Epidermal melanocyte (primary cell): ENCODE results near the gene TNFRSF13B.
"Not testable (repeated sequence)": the region's sequence is repeated elsewhere in the genome, so short reads cannot be mapped to it uniquely, and the experiment has no call there.

Experiments used
- DNase-seq: peaks from one replicate; pipeline ENCODE4 v3.0.0; 2011; ENCODE audit warnings: low spot score; ENCODE audit not compliant: insufficient read length

TNFRSF13B gene

GRCh38 chr17:16971458-16972338 is at the start of gene TNFRSF13B:
Gene TNFRSF13B, minus strand, starts transcription at chr17:16972118. Its CDS starts 43 bp downstream, at chr17:16972075.
- no peak for DNase-seq

DNA sequence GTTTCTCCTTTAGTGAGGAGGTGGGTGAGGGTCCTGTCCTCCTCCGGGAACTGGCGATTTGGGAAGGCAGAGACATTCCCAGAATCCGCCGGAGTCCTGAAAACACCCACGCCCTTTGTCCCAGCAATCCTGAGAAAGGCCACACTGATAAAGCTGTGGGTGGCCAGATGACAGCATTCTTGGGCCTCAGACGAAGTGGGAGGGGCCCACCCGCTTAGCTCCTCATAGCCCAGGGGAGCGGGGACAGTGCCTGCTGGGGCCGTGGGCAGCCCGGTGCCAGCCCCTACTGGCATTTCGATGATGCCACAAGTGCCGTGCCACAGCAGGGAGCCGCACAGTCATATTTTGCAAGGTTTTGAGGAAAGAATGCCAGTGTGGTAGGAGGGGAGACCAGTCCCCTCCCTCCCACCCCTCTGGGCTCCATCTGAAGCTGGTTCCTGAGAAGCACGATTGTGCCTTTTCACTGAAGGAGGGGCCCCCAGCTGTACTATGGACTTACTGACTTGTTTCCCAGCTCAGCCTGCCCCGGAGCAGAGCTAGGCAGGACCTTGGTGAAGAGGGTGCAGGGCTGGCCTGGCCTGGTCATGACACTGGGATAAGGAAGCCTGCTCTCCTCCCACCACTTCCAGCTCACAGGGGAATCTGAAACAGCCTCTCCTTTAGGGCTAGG is 49.4 kb upstream of the TNFRSF13B start:
- no peak for DNase-seq

- DNase-seq, result no peak
Observed at GRCh38 chr17:17020821-17021193, 48.9 kb upstream of the TNFRSF13B start.

- no peak for DNase-seq
Observed at GRCh38 chr17:17019891-17020456, 48.1 kb upstream of the TNFRSF13B start.

DNA sequence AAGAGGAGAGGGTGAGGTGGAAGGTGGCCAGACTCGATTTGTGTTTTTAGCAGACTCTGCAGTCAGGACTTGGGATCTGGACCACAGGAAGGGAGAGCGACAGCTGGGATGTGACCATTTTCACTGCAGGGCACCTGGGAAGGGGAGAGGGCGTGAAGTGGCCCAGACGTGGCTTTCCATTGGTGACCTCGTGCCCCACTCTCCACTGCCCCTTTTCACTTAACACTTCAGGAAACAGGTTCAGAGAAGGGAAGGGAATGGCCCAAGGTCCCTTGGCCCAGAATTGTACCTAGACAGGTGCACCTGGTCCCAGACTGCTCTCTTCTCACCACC is 47.5 kb upstream of the TNFRSF13B start:
- no peak for DNase-seq

DNA sequence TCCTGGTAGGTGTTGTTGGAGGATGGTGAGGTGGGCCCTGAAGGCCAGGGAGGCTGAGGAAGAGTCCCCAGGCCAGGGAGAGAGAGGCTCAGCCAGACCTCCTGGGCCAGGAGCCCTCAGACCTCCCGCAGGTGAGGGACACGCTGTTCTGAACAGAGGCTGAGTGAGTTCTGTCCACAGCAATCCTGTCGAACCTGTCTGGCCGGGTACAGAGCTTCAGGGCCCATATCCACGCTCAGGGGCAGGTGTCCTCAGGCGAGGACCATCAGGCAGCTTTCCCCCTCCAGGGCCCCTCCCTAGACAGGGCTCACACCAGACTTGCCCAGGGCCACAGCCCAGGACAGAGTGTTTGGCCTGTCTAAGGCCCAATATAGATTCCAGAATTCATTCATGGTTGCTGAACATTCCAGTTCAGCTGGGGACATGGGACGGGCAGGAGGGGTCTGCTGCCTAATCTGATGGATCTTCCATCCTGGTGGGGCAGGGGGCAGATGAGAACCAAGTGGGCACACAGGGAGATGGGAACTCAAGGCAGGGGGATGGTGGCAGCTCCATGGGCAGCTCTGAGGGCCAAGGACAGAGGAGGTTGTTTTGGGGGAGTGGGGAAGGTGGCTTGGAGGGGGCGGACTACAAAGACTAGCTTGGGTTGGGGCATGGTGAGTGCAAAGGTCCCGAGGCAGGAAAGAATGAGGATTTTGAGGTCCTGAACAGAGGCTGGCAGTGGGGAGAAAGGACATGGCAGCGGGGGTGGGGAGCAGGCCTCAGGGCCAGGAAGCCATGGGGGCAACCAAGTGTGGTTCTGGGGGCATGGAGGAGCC is 46.9 kb upstream of the TNFRSF13B start:
- DNase-seq, result no peak

- DNase-seq, result no peak
Observed at GRCh38 chr17:17018021-17018441, 46.1 kb upstream of the TNFRSF13B start.

DNA sequence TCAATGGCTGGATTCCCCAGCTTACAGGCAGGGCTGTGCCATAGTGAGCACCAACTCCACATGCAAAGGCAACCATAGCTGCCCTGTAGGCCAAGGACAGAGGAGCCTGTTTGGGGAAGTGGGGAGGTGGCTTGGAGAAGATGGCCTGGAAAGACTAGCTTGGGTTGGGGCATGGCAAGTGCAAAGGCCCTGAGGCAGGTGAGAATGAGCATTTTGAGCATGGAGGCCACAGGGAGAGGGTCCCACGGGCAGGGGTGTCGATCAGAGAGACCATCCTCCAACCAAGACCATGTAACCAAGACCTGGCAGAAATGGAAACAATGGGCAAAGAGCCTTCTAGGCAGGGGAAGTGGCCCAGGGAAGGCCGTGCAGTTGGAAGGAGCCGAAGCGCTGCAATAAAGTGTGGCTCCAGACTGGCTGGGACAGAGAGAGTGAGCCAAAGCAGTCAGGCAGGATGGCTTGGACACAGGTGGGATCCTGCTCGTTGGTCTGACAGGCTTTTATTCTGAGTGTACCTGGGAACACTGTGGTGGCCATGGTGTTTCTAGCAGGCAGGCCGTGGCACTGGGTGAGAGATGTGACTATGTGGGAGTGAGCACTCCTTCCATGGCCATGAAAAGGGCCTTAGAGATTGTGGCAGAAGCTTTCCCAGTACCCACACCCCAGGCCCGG is 45.6 kb upstream of the TNFRSF13B start:
- DNase-seq, result no peak

- not testable (repeated sequence) for DNase-seq
Observed at GRCh38 chr17:17016199-17017197, 44.6 kb upstream of the TNFRSF13B start.

DNA sequence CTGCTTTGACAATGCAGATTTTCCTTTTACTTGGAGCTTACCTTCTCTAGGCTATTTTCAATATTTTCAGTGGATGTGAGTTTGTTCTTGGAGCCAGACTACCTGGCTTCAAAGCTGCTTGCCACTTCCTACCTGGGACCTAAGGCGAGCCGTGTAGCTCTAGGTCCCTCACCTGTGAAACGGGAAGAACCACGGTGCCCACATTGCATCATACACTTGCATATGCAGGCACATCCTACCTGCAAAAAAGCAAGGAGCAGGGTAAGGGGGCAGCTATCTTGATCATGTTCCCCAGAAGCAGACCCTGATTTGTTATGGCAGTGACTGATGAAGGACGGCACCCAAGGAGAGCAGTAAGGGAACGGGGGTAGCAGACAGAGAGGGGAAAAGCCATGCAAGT is 43.3 kb upstream of the TNFRSF13B start:
- no peak for DNase-seq

GRCh38 chr17:17014748-17015124 is 42.8 kb upstream of the TNFRSF13B start:
- not testable (repeated sequence) for DNase-seq

DNA sequence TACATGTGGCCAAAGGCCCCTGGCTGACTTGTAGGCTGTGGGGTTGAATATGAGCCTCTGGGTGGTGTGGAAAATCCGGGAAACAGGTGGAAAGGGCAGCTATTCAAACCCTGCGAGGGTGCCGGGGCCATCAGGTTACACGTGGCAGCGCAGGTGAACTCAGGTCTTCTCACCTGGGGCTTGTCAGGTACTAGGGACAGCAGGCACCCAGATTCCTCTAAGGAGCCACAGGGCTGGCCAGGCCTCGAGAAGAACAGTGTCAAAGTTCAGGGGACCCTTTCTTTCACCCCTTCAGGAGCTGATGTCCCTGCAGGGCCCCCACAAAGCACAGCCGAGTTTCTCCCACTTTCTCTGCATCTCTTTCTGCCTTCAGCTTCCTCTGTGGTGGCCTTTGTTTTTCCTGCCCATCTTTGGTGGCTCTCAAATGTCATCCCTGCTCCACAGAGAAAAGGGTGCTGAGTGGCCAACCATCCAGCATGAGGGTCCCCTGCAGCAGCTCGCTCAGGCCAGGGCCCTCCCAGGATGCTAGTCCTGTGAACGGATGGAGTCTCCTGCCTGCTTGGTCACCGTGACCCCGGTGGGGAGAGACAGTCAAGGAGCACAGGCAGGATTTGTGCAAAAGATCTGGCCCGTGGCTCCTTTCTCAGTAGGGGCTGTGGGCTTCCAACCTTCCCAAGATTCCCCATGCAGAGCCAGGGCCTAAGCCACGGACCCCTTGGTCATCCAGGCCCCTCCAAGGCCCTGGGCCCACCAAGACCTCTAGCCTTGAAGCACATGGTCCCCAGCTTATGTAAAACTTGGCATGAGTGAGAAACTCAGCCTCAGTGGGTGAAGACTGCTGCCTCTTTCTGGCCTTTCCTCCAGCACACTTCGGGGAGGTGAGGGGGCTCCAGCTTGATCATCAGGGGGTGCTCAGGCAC is 42.2 kb upstream of the TNFRSF13B start:
- DNase-seq, result not testable (repeated sequence)

DNA sequence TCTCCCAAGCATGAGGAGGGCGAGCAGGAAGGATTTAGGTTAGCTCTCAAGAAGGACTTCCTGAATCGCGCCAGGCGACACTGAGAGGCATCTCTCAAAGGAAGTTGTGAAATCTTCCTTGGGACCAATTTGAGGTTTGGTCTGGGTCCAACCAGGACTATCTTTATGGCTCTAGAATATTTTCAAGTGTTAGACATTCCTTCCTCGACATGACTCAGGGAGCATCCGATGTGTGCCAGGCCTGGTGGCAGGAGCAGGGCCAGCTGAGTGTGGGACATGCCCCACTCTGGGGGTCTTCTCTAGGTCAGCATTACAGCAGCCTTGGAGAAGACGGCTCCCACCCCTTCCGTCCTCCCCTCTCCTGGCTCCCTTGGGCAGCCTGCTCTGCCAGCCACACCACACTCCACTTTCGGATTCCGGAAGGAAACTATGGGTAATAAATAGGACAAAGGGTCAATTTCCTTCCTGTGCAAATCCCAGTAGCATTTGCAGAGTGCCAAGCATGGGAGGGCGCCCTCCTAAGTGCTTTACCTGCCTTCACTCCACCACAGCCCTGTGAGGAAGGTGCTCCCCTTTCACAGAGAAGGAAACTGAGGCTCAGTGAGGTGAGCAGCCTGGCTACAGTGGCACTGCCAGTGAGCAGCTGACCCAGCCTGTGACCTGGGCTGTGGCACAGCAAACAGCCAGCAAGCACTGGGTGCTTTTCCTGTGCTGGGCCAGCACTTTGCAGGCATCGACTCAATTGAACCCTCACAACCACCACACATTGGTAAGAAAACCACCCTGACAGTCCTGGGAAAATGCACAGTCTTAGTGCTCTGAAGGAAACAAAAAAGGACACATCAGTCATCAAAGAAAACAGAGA is 39.4 kb upstream of the TNFRSF13B start:
- DNase-seq, result not testable (repeated sequence)

- DNase-seq, result not testable (repeated sequence)
Observed at GRCh38 chr17:17010545-17011034, 38.7 kb upstream of the TNFRSF13B start.

- not testable (repeated sequence) for DNase-seq
Observed at GRCh38 chr17:17009972-17010371, 38.1 kb upstream of the TNFRSF13B start.

DNA sequence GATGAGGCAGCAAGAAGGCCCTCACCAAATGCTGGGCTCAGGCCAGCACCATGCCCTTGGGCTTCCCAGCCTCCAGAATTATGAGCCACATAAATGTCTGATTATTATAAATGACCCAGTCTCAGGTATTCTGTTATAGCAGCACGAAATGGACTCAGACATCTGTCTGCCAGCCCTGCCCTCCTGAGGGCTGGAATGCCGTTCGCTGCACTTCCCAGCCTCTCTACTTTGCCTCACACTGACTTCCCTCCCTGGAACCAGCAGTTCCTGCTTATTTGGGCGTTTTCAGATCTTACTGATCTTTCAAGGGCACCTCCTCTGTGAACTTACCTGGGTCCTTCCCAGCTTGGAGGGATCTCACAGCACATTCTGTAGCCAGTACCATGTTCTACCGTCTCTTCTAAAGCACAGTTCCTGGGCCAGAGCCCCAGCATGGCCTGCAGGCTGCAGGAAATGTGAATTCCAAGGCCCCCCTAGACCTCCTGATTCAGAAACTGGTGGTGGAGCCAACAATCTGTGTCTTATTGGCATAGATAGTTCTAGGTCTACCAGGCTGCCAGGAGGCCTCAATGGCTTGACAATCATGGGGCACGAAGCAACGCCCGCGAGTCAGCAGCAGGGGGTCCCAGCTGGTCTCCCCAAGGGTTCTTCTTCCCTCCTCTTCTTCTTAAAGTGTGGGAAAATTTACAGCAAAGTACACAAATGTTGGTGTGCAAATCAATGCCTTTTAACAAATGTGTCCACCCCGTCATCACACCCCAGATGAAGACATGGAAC is 36.9 kb upstream of the TNFRSF13B start:
- not testable (repeated sequence) for DNase-seq

GRCh38 chr17:17007891-17008290 is 36.0 kb upstream of the TNFRSF13B start:
- DNase-seq, result not testable (repeated sequence)
